PC-9 (cell line): ENCODE results near the gene MEF2B. TPM values are rescaled to one million over a fixed set of nuclear protein-coding genes. Genes with fewer than 3 reads are reported as not detected.
"Not testable (repeated sequence)": the region's sequence is repeated elsewhere in the genome, so short reads cannot be mapped to it uniquely, and the experiment has no call there.

Experiments
- BruUV-seq: library from RNA; stranded (reverse); fragments of 400-500 nt; replicated peaks from 2 replicates; lab custom pipeline; 2021; lab: Mats Ljungman, UMichigan
- CTCF ChIA-PET: fragments of 300-600 bp; sonication (Branson Sonifier 250); formaldehyde crosslinking; loops from one replicate; lab custom pipeline; 2022; ENCODE audit warnings: antibody characterized with exemption; lab: Charles Lee
- POLR2A ChIA-PET: fragments of 300-600 bp; sonication (Branson Sonifier 250); formaldehyde crosslinking; loops from one replicate; lab custom pipeline; 2022; ENCODE audit warnings: antibody characterized with exemption; ENCODE audit not compliant: unreplicated experiment; lab: Charles Lee
- DNase-seq, 2 experiments: peaks; one replicate each; pipeline versions ENCODE4 v3.0.0 to v3.0.0-alpha.2; 2015 to 2022; ENCODE audit warnings: mixed read lengths in 1 of 2
- H2AFZ ChIP-seq: fragments of 200-600 bp; sonication (generic); 2 replicates; pipeline ENCODE4 v1.8.1; 2017; ENCODE audit warnings: antibody characterized with exemption
- H3F3A ChIP-seq: fragments of 200-600 bp; sonication (generic); 2 replicates; pipeline ENCODE4 v1.8.1; 2017; ENCODE audit warnings: antibody characterized with exemption, mild to moderate bottlenecking, low read depth; ENCODE audit not compliant: insufficient read depth
- H3K27ac ChIP-seq: fragments of 200-600 bp; sonication (generic); 2 replicates; pipeline ENCODE4 v1.6.1; 2016; ENCODE audit warnings: mixed run types
- H3K27me3 ChIP-seq: fragments of 200-600 bp; sonication (generic); 2 replicates; pipeline ENCODE4 v1.6.1; 2016; ENCODE audit warnings: low read depth, mixed run types; ENCODE audit not compliant: insufficient read depth
- H3K36me3 ChIP-seq: fragments of 200-600 bp; sonication (generic); 2 replicates; pipeline ENCODE4 v1.6.1; 2016; ENCODE audit warnings: low read depth, mixed run types
- H3K4me1 ChIP-seq: fragments of 200-600 bp; sonication (generic); replicated peaks from 2 replicates; pipeline ENCODE4 v1.6.1; 2016; ENCODE audit warnings: mixed run types; ENCODE audit not compliant: insufficient read depth
- H3K4me2 ChIP-seq: fragments of 200-600 bp; sonication (generic); 2 replicates; pipeline ENCODE4 v1.6.1; 2017; ENCODE audit warnings: mixed run types
- H3K4me3 ChIP-seq: fragments of 200-600 bp; sonication (generic); 2 replicates; pipeline ENCODE4 v1.6.1; 2016; ENCODE audit warnings: mixed run types
- H3K79me2 ChIP-seq: fragments of 200-600 bp; sonication (generic); 2 replicates; pipeline ENCODE4 v1.6.1; 2017; ENCODE audit warnings: low read depth, mixed run types
- H3K9me2 ChIP-seq: fragments of 200-600 bp; sonication (generic); 2 replicates; pipeline ENCODE4 v1.8.1; 2017; ENCODE audit warnings: mild to moderate bottlenecking; ENCODE audit not compliant: insufficient read depth
- H3K9me3 ChIP-seq: fragments of 200-600 bp; sonication (generic); 2 replicates; pipeline ENCODE4 v1.8.1; 2016; ENCODE audit warnings: low read depth; ENCODE audit not compliant: insufficient read depth
- H4K20me1 ChIP-seq: fragments of 200-600 bp; sonication (generic); 2 replicates; pipeline ENCODE4 v1.8.1; 2017; ENCODE audit not compliant: insufficient read depth
- EZH2 ChIP-seq: fragments of 200-600 bp; sonication (generic); IDR thresholded peaks from 2 replicates; pipeline ENCODE4 v1.8.0; 2017; ENCODE audit warnings: antibody characterized with exemption, low read depth
- intact Hi-C: fragments of 100-400 bp; cut with micrococcal nuclease; formaldehyde crosslinking; loops from one replicate; pipeline ENCODE4 v1.10.0; 2022; ENCODE audit not compliant: unreplicated experiment
- total RNA-seq: library from RNA; stranded (reverse); gene quantifications from 2 replicates; pipeline ENCODE4 v1.2.3, GENCODE V29; 2021
- TF ChIP-seq, protein P1 (sequence below): fragments of 200-600 bp; sonication (generic); conservative IDR thresholded peaks from 2 replicates; pipeline ENCODE4 v1.6.1; 2017; ENCODE audit warnings: mixed run types, antibody characterized with exemption, mild to moderate bottlenecking, moderate library complexity

The MEF2B gene
- total RNA-seq, 1 experiment from 2014 or later = 1.8 TPM

GRCh38 chr19:19138109-19138981 is 31.7 kb downstream of the MEF2B start, which contains the start of gene TMEM161A:
TSS of gene TMEM161A (minus strand) at chr19:19138478. CDS start at chr19:19138428, 50 bp downstream.
- DNase-seq = peak; percentile 97 to 98
- ChIA-PET CTCF (no interaction called here), POLR2A (no interaction called here)
- TF ChIP-seq, protein P1, sequence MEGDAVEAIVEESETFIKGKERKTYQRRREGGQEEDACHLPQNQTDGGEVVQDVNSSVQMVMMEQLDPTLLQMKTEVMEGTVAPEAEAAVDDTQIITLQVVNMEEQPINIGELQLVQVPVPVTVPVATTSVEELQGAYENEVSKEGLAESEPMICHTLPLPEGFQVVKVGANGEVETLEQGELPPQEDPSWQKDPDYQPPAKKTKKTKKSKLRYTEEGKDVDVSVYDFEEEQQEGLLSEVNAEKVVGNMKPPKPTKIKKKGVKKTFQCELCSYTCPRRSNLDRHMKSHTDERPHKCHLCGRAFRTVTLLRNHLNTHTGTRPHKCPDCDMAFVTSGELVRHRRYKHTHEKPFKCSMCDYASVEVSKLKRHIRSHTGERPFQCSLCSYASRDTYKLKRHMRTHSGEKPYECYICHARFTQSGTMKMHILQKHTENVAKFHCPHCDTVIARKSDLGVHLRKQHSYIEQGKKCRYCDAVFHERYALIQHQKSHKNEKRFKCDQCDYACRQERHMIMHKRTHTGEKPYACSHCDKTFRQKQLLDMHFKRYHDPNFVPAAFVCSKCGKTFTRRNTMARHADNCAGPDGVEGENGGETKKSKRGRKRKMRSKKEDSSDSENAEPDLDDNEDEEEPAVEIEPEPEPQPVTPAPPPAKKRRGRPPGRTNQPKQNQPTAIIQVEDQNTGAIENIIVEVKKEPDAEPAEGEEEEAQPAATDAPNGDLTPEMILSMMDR = no peak
- TF ChIP-seq EZH2 = no peak
- intact Hi-C loops = loop anchor here (2.0 to 5.0 kb wide), 2 partner anchors 76 to 504 kb away; partner anchors contain the start of genes GMIP and SLC25A42
- H2AFZ ChIP-seq = peak within 1 kb of the TSS; percentile 94
- H3K9me2 ChIP-seq = no peaks in the 10 kb centered on the region
- peak within 1 kb of the TSS; percentile 87 for H3K4me3 ChIP-seq
- H3F3A ChIP-seq = peaks cover 8% of the 10 kb centered on the region; the same call in 1 of the 2 replicates
- no peaks in the 10 kb centered on the region for H3K36me3 ChIP-seq
- H3K79me2 ChIP-seq = peaks cover 12% of the 10 kb centered on the region
- peak within 1 kb of the TSS; percentile 92 for H3K4me2 ChIP-seq
- BruUV-seq = no TSS peak
- no peak within 1 kb of the TSS for H3K27ac ChIP-seq
- H3K9me3 ChIP-seq = no peaks in the 10 kb centered on the region
- H3K27me3 ChIP-seq = no peaks in the 10 kb centered on the region
- peaks cover 9% of the 10 kb centered on the region for H3K4me1 ChIP-seq
- 0 out of 2 replicates have a peak, but pooled peaks cover 3% of the 10 kb centered on the region for H4K20me1 ChIP-seq

DNA sequence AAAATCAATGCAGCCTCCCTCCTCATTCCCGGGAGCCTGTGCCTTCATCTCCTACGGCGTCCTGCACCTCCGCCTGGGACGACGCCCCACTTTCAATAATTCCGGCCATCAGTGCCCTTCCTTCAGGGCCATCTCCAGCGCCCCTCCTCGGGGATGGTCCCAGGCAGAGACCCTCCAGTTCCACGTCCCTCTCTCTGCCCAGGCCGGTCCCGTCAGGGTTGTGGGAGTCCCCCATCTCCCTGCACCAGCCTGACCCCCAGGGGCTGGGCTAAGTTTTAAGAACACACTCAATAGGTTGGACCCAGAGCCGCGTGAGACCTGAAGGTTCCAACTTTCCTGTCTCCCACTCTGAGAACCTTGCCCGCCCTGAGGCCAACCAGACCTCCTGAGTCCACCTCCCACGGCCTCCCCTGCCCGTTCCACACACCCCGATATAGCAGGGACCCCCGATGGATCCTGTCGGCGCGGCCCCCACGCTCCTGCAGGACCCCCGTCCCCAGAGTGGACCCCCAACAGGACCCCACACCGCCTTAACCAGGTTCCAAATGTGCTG is 32.4 kb downstream of the MEF2B start:
- TF ChIP-seq EZH2 = no peak
- TF ChIP-seq, protein P1 = no peak
- peak overlapping the region; percentile 94 for H2AFZ ChIP-seq
- CTCF ChIA-PET = interaction anchor here (0.6 kb wide), 1 partner anchor 200 kb away, joined by 11 read pairs; no protein-coding TSS in a partner anchor
- peak overlapping the region; percentile 87 for H3K4me3 ChIP-seq
- 0 out of 2 replicates have a peak, but pooled peaks cover 3% of the 10 kb centered on the region for H4K20me1 ChIP-seq
- no peaks in the 10 kb centered on the region for H3K27me3 ChIP-seq
- H3K4me2 ChIP-seq = peak overlapping the region; percentile 92
- DNase-seq = no peak
- peaks cover 8% of the 10 kb centered on the region; the same call in 1 of the 2 replicates for H3F3A ChIP-seq
- peaks cover 12% of the 10 kb centered on the region for H3K79me2 ChIP-seq
- H3K9me3 ChIP-seq = no peaks in the 10 kb centered on the region
- no peak overlapping the region for H3K27ac ChIP-seq
- POLR2A ChIA-PET = interaction anchor here (0.6 kb wide), 1 partner anchor 84 kb away, joined by 19 read pairs; no protein-coding TSS in a partner anchor
- TSS peak; percentile 18 for BruUV-seq
- intact Hi-C loops = loop anchor here (2.0 to 5.0 kb wide), 2 partner anchors 75 to 505 kb away; partner anchors contain the start of genes GMIP and SLC25A42
- no peaks in the 10 kb centered on the region for H3K9me2 ChIP-seq
- no peaks in the 10 kb centered on the region for H3K36me3 ChIP-seq
- peaks cover 9% of the 10 kb centered on the region for H3K4me1 ChIP-seq

GRCh38 chr19:19135713-19136112 is 34.4 kb downstream of the MEF2B start:
- H3K36me3 ChIP-seq, DNase-seq, BruUV-seq, H3F3A ChIP-seq, H3K4me2 ChIP-seq, H3K27me3 ChIP-seq, H3K27ac ChIP-seq, H3K9me2 ChIP-seq, H2AFZ ChIP-seq, H3K4me1 ChIP-seq, H3K9me3 ChIP-seq, H4K20me1 ChIP-seq, H3K4me3 ChIP-seq: not testable (repeated sequence)
- POLR2A ChIA-PET = interaction anchor here (0.5 to 0.6 kb wide), 2 partner anchors 11 to 21 kb away, joined by 5 to 15 read pairs; no protein-coding TSS in a partner anchor
- CTCF ChIA-PET = interaction anchor here (0.6 kb wide), 1 partner anchor 218 kb away, joined by 4 read pairs; no protein-coding TSS in a partner anchor
- H3K79me2 ChIP-seq = peaks cover 12% of the 10 kb centered on the region
- intact Hi-C loops = loop anchor here (5.0 kb wide), 1 partner anchor 507 kb away; the partner anchor contains the start of gene GMIP
